ENCODE results near the gene ZC3H13. TPM values are rescaled to one million over a fixed set of nuclear protein-coding genes. Genes with fewer than 3 reads are reported as not detected.

The ZC3H13 gene
- total RNA-seq, 1 experiment from 2014 or later, result 45.0 TPM

DNA sequence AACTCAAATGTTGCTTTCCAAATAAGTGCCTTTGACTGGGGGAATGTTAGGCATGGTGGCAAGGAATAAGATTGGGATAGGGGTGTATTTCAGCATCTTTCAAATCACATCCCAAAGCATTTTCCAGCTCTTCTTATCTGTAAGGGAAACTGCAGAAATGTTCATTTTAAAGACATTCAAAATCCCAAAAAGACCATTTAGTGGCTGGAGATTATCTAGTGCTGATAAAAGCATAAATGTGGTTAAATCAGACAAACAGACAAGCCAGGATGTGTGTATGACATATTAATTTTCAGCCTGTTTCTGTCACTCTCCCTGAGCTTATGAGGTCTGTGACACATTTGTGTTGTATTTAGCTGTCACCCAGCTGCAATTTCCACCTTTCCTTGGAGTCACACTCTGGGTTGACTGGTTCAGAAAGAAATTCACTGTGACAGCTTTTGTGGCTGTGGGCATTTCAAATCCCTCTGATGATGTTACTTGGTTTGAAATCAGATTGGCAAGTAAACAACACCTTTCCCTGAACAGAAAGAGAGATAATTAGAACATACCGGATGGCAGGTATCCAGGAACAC is 131.3 kb downstream of the ZC3H13 start:
- Histone ChIP-seq H3K9me3 (no peaks in the 10 kb centered on the region), H3K36me3 (ENCODE audit: control insufficient read depth, insufficient read depth, low read length) (no peaks in the 10 kb centered on the region), H3K27me3 (replicated peaks; ENCODE audit: control insufficient read depth, insufficient read depth, low read length) (no peaks in the 10 kb centered on the region), H3K4me1 (no peaks in the 10 kb centered on the region), H3K4me3 (ENCODE audit: low read depth, low read length) (no peak overlapping the region)
- Mint-ChIP-seq H3K9me3 (ENCODE audit: unreplicated experiment) (no peaks in the 10 kb centered on the region), H3K27me3 (ENCODE audit: insufficient read depth, unreplicated experiment) (no peaks in the 10 kb centered on the region), H3K4me3 (ENCODE audit: unreplicated experiment) (no peak overlapping the region), H3K27ac (ENCODE audit: unreplicated experiment) (no peak overlapping the region), H3K4me1 (ENCODE audit: low read depth, unreplicated experiment) (no peaks in the 10 kb centered on the region), H3K36me3 (ENCODE audit: insufficient read depth, unreplicated experiment) (no peaks in the 10 kb centered on the region)
- CTCF ChIA-PET, result no interaction called here
- TF ChIP-seq, protein P1, sequence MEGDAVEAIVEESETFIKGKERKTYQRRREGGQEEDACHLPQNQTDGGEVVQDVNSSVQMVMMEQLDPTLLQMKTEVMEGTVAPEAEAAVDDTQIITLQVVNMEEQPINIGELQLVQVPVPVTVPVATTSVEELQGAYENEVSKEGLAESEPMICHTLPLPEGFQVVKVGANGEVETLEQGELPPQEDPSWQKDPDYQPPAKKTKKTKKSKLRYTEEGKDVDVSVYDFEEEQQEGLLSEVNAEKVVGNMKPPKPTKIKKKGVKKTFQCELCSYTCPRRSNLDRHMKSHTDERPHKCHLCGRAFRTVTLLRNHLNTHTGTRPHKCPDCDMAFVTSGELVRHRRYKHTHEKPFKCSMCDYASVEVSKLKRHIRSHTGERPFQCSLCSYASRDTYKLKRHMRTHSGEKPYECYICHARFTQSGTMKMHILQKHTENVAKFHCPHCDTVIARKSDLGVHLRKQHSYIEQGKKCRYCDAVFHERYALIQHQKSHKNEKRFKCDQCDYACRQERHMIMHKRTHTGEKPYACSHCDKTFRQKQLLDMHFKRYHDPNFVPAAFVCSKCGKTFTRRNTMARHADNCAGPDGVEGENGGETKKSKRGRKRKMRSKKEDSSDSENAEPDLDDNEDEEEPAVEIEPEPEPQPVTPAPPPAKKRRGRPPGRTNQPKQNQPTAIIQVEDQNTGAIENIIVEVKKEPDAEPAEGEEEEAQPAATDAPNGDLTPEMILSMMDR (IDR thresholded peaks at IDR 0.05; ENCODE audit: insufficient read depth in 1 of 2, low read depth in 1 of 2, low read length in 1 of 2, severe bottlenecking in 1 of 2, unreplicated experiment in 1 of 2), result no peak
- no peak for DNase-seq
- POLR2A ChIA-PET, result no interaction called here
- BruUV-seq (replicated peaks), result no TSS peak
- intact Hi-C loops (cut with micrococcal nuclease; ENCODE audit: unreplicated experiment), result no loop called here

DNA sequence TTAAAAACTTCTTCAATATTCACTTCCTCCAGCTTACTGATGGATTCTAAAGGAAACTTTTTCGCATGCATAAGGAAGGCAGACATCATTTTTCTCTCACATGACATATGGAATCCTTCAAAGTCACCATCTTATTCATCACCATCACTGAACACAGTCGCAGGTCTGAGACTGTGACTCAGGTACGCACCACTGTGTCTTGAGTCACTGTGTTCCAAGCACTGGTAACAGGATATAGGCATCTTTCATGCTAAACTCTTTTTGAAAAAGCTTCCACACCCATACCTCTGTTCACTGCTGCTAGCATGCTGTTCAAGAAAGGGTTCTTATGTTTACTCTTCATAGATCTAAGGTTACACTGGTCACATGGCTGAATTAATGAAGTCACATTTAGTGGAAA is 133.9 kb downstream of the ZC3H13 start:
- TF ChIP-seq, protein P1 (IDR thresholded peaks at IDR 0.05; ENCODE audit: insufficient read depth in 1 of 2, low read depth in 1 of 2, low read length in 1 of 2, severe bottlenecking in 1 of 2, unreplicated experiment in 1 of 2), result no peak
- Histone ChIP-seq H3K36me3 (ENCODE audit: control insufficient read depth, insufficient read depth, low read length) (no peaks in the 10 kb centered on the region), H3K9me3 (no peaks in the 10 kb centered on the region), H3K4me3 (ENCODE audit: low read depth, low read length) (no peak overlapping the region), H3K27me3 (replicated peaks; ENCODE audit: control insufficient read depth, insufficient read depth, low read length) (no peaks in the 10 kb centered on the region), H3K4me1 (no peaks in the 10 kb centered on the region)
- CTCF ChIA-PET, result no interaction called here
- no TSS peak for BruUV-seq (replicated peaks)
- H3K4me3 Mint-ChIP-seq (ENCODE audit: unreplicated experiment), result no peak overlapping the region
- H3K4me1 Mint-ChIP-seq (ENCODE audit: low read depth, unreplicated experiment), result no peaks in the 10 kb centered on the region
- no peak for DNase-seq
- H3K36me3 Mint-ChIP-seq (ENCODE audit: insufficient read depth, unreplicated experiment), result no peaks in the 10 kb centered on the region
- H3K9me3 Mint-ChIP-seq (ENCODE audit: unreplicated experiment), result no peaks in the 10 kb centered on the region
- no peaks in the 10 kb centered on the region for H3K27me3 Mint-ChIP-seq (ENCODE audit: insufficient read depth, unreplicated experiment)
- H3K27ac Mint-ChIP-seq (ENCODE audit: unreplicated experiment), result no peak overlapping the region
- intact Hi-C loops (cut with micrococcal nuclease; ENCODE audit: unreplicated experiment), result no loop called here
- POLR2A ChIA-PET, result no interaction called here

DNA sequence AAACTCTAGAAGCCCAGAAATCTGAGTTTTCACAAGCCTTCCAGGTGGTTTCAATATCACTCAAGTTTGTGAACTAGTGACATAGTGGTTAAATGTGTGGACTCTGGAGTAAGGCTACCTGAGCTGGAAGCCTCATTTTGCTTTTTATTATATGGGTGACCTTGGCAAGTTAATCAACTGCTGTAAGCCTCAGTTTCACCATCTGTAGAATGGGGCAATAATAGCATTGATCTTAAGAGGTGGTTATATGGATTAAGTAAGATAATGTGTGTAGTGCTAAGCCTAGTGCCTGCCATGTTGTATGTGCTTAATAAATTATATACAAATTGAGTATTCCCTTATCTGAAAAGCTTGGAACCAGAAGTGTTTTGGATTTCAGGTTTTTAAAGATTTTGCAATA is 135.5 kb downstream of the ZC3H13 start:
- POLR2A ChIA-PET, result no interaction called here
- Histone ChIP-seq H3K4me3 (ENCODE audit: low read depth, low read length) (no peak overlapping the region), H3K27me3 (replicated peaks; ENCODE audit: control insufficient read depth, insufficient read depth, low read length) (no peaks in the 10 kb centered on the region), H3K36me3 (ENCODE audit: control insufficient read depth, insufficient read depth, low read length) (no peaks in the 10 kb centered on the region), H3K4me1 (no peaks in the 10 kb centered on the region), H3K9me3 (peaks cover 5% of the 10 kb centered on the region; the same call in 1 of the 2 replicates)
- CTCF ChIA-PET, result no interaction called here
- intact Hi-C loops (cut with micrococcal nuclease; ENCODE audit: unreplicated experiment), result no loop called here
- Mint-ChIP-seq H3K9me3 (ENCODE audit: unreplicated experiment) (no peaks in the 10 kb centered on the region), H3K36me3 (ENCODE audit: insufficient read depth, unreplicated experiment) (no peaks in the 10 kb centered on the region), H3K27me3 (ENCODE audit: insufficient read depth, unreplicated experiment) (no peaks in the 10 kb centered on the region), H3K4me3 (ENCODE audit: unreplicated experiment) (no peak overlapping the region), H3K4me1 (ENCODE audit: low read depth, unreplicated experiment) (no peaks in the 10 kb centered on the region), H3K27ac (ENCODE audit: unreplicated experiment) (no peak overlapping the region)
- BruUV-seq (replicated peaks), result no TSS peak
- TF ChIP-seq, protein P1 (IDR thresholded peaks at IDR 0.05; ENCODE audit: insufficient read depth in 1 of 2, low read depth in 1 of 2, low read length in 1 of 2, severe bottlenecking in 1 of 2, unreplicated experiment in 1 of 2), result no peak
- no peak for DNase-seq
